Caco-2 (cell line): ENCODE measurements around the gene SH2D6. TPM values are rescaled to one million over a fixed set of nuclear protein-coding genes. Genes with fewer than 3 reads are reported as not detected.

ENCODE experiments used
- BruUV-seq: library from RNA; stranded (reverse); fragments of 400-500 nt; replicated peaks from 2 replicates; lab custom pipeline; 2021; lab: Mats Ljungman, UMichigan
- CTCF ChIA-PET: fragments of 300-600 bp; sonication (Branson Sonifier 250); formaldehyde crosslinking; loops from one replicate; lab custom pipeline; 2022; ENCODE audit warnings: antibody characterized with exemption; lab: Charles Lee
- POLR2A ChIA-PET: fragments of 300-600 bp; sonication (Branson Sonifier 250); formaldehyde crosslinking; loops from one replicate; lab custom pipeline; 2022; ENCODE audit warnings: antibody characterized with exemption; lab: Charles Lee
- DNase-seq, 2 experiments: peaks; one replicate each; pipeline versions ENCODE4 v3.0.0 to v3.0.0-alpha.2; 2020 to 2022
- H3K27me3 ChIP-seq: replicated peaks from 2 replicates; pipeline ENCODE4 v1.6.0; 2011; ENCODE audit warnings: low read length; ENCODE audit not compliant: control insufficient read depth, insufficient read depth
- H3K36me3 ChIP-seq: 2 replicates; pipeline ENCODE4 v1.5.1; 2011; ENCODE audit warnings: low read length; ENCODE audit not compliant: control insufficient read depth, insufficient read depth
- H3K4me1 ChIP-seq: fragments of 250-450 bp; sonication (Bioruptor Pico); 2 replicates; pipeline ENCODE4 v1.5.1; 2020; ENCODE audit warnings: mild to moderate bottlenecking
- H3K4me3 ChIP-seq: 2 replicates; pipeline ENCODE4 v1.5.1; 2011; ENCODE audit warnings: low read depth, mild to moderate bottlenecking, control low read depth, low read length
- H3K9me3 ChIP-seq: fragments of 250-450 bp; sonication (Bioruptor Pico); 2 replicates; pipeline ENCODE4 v1.5.1; 2020; ENCODE audit warnings: mild to moderate bottlenecking, moderate library complexity
- H3K27ac Mint-ChIP-seq: one replicate; pipeline ENCODE4 v1.8.0; 2022; ENCODE audit warnings: mixed read lengths; ENCODE audit not compliant: unreplicated experiment
- H3K27me3 Mint-ChIP-seq: one replicate; pipeline ENCODE4 v1.8.0; 2022; ENCODE audit warnings: mixed read lengths; ENCODE audit not compliant: insufficient read depth, unreplicated experiment
- H3K36me3 Mint-ChIP-seq: one replicate; pipeline ENCODE4 v1.8.0; 2022; ENCODE audit warnings: mild to moderate bottlenecking, mixed read lengths; ENCODE audit not compliant: insufficient read depth, unreplicated experiment
- H3K4me1 Mint-ChIP-seq: one replicate; pipeline ENCODE4 v1.8.0; 2022; ENCODE audit warnings: low read depth, mixed read lengths; ENCODE audit not compliant: unreplicated experiment
- H3K4me3 Mint-ChIP-seq: one replicate; pipeline ENCODE4 v1.8.0; 2022; ENCODE audit warnings: mild to moderate bottlenecking, moderate library complexity, mixed read lengths; ENCODE audit not compliant: unreplicated experiment
- H3K9me3 Mint-ChIP-seq: one replicate; pipeline ENCODE4 v1.8.0; 2022; ENCODE audit warnings: mixed read lengths; ENCODE audit not compliant: unreplicated experiment
- intact Hi-C: fragments of 100-400 bp; cut with micrococcal nuclease; formaldehyde crosslinking; loops from one replicate; pipeline ENCODE4 v1.10.0; 2022; ENCODE audit not compliant: unreplicated experiment
- total RNA-seq: library from RNA; stranded (reverse); gene quantifications from 2 replicates; pipeline ENCODE4 v1.2.3, GENCODE V29; 2022
- TF ChIP-seq, protein P1 (sequence below), 2 experiments: fragments of 200-600 bp in 1 of 2; IDR thresholded peaks; 1 replicate in 1 of 2; 2 replicates in 1 of 2; pipeline versions ENCODE4 v1.5.1 to v1.8.0; 2011 to 2022; ENCODE audit warnings: antibody characterized with exemption in 1 of 2, control low read depth in 1 of 2, inconsistent platforms in 1 of 2, low read depth in 1 of 2, low read length in 1 of 2, mild to moderate bottlenecking in 1 of 2, moderate library complexity in 1 of 2; ENCODE audit not compliant: insufficient read depth in 1 of 2, severe bottlenecking in 1 of 2, unreplicated experiment in 1 of 2

The SH2D6 gene
- total RNA-seq, 1 experiment from 2014 or later, result 0.88 TPM

DNA sequence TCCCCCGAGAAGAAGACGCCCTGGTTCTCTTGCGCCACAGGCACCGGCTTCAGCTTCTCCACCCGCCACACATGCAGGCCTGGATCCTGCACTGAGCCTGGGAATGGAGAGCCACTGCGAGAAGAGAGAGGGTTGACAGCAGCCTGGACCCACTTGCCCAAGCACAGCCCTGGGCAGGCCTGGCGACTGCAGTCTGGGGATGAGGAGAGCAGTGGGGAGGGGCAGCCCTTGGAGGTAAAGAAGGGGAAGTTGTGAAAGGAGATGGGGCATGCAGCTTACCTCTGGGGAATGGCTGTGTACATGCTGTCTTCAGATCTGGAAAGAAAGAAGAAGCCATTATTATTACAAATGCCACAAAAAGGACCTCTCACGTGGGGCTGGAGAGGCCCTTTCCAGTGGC, 16.7 kb upstream of the SH2D6 start:
- no peaks in the 10 kb centered on the region for H3K27me3 ChIP-seq
- Mint-ChIP-seq H3K9me3 (peaks cover 21% of the 10 kb centered on the region), H3K4me3 (no peak overlapping the region), H3K27ac (no peak overlapping the region), H3K4me1 (peaks cover under 1% of the 10 kb centered on the region), H3K27me3 (no peaks in the 10 kb centered on the region), H3K36me3 (no peaks in the 10 kb centered on the region)
- BruUV-seq, result no TSS peak
- no peak for DNase-seq
- no peak overlapping the region for H3K4me3 ChIP-seq
- POLR2A ChIA-PET, result no interaction called here
- intact Hi-C loops, result no loop called here
- peaks cover 13% of the 10 kb centered on the region for H3K9me3 ChIP-seq
- no peaks in the 10 kb centered on the region for H3K36me3 ChIP-seq
- CTCF ChIA-PET, result no interaction called here
- peaks cover 4% of the 10 kb centered on the region; the same call in 1 of the 2 replicates for H3K4me1 ChIP-seq
- TF ChIP-seq, protein P1, sequence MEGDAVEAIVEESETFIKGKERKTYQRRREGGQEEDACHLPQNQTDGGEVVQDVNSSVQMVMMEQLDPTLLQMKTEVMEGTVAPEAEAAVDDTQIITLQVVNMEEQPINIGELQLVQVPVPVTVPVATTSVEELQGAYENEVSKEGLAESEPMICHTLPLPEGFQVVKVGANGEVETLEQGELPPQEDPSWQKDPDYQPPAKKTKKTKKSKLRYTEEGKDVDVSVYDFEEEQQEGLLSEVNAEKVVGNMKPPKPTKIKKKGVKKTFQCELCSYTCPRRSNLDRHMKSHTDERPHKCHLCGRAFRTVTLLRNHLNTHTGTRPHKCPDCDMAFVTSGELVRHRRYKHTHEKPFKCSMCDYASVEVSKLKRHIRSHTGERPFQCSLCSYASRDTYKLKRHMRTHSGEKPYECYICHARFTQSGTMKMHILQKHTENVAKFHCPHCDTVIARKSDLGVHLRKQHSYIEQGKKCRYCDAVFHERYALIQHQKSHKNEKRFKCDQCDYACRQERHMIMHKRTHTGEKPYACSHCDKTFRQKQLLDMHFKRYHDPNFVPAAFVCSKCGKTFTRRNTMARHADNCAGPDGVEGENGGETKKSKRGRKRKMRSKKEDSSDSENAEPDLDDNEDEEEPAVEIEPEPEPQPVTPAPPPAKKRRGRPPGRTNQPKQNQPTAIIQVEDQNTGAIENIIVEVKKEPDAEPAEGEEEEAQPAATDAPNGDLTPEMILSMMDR (IDR thresholded peaks at IDR 0.05; ENCODE audit: insufficient read depth in 1 of 2, low read depth in 1 of 2, low read length in 1 of 2, severe bottlenecking in 1 of 2, unreplicated experiment in 1 of 2), result no peak

DNA sequence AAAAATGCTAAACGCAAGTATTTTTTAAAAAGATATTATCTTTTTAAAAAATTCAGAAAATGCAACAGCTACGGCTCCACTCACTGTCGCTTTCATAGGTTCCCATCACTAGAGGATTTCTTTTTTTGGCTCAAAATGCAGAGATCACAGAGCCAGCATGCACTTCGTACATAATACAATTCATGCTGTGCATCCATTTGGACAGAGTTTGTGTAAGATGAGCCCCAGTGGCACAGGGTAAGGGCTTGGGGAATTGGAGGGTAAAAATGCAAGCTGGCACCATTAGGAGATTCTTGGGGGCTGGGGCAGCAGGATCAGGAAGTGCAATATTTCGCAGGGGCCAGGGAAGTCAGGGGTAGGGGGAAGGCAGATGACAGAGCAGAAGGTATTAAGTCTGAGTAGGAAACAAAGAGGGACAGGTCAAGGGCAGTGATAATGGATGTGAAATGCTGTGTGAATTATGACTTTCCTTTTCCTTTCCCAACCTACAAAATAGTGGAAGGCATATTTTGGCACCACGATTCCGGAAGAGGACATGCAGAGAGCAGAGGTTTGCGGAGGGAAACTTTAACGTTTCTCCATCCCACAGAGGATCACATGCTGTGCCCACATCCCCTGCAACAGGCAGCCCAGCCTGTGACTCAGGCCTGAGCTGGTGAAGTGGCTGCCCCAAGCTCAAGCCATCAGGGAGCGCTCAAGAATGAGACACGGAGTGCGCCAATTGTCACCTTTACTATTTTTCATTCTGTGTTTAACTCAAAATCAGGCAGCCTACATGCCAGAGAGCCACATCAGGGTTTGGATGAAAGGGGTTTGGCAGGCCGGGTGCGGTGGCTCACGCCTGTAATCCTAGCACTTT, 13.1 kb upstream of the SH2D6 start:
- ChIA-PET CTCF (no interaction called here), POLR2A (no interaction called here)
- Histone ChIP-seq H3K4me3 (no peak overlapping the region), H3K4me1 (no peaks in the 10 kb centered on the region; the same call in 1 of the 2 replicates), H3K27me3 (no peaks in the 10 kb centered on the region), H3K9me3 (peaks cover 13% of the 10 kb centered on the region), H3K36me3 (no peaks in the 10 kb centered on the region)
- Mint-ChIP-seq H3K27me3 (no peaks in the 10 kb centered on the region), H3K27ac (no peak overlapping the region), H3K9me3 (peaks cover 21% of the 10 kb centered on the region), H3K36me3 (no peaks in the 10 kb centered on the region), H3K4me3 (no peak overlapping the region), H3K4me1 (peaks cover 7% of the 10 kb centered on the region)
- TF ChIP-seq, protein P1 (IDR thresholded peaks at IDR 0.05; ENCODE audit: insufficient read depth in 1 of 2, low read depth in 1 of 2, low read length in 1 of 2, severe bottlenecking in 1 of 2, unreplicated experiment in 1 of 2), result no peak
- DNase-seq, result no peak
- no TSS peak for BruUV-seq
- intact Hi-C loops, result no loop called here

DNA sequence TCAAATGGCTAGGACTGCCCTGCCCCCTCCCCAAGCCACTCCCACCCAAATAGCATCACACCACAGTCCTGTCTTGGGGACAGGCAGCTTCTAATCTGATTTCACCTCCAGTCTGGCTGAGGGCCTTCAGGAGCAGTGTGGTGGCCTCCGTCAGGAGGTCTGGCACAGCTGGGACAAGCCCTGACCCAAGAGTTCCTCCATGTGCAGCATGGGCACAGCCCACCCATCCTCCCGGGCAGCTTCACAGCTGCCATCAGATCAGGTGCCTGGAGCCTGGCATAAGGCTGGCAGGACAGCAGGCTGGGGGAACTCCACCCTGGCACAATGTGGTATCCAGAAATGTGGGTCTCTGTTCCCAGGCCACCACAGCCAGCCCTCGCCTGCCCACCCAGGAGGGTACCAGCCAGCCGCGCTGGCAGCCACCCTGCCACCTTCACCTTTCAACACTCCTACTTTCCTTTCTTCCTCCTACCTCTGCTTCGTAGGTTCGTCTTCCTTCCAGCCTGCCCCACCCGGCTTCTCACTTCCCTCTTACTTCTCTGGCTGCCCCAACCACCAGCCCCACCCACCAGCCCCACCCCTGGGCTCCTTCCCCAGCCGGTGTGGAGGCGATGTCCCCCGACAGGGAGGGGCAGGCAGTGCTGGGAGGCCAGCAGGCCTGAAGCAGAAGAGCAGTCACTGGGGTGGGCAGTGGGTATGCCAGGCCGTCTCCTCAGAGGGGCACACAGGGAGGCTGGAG, 8.5 kb upstream of the SH2D6 start, which contains the start of gene CAPG:
TSS of gene CAPG (minus strand) at position 522 of the 739 bp plus-strand sequence. CDS start 8,221 bp downstream, outside the sequence.
- Mint-ChIP-seq H3K27me3 (no peaks in the 10 kb centered on the region), H3K4me1 (peaks cover 9% of the 10 kb centered on the region), H3K36me3 (no peaks in the 10 kb centered on the region), H3K27ac (no peak within 1 kb of the TSS), H3K4me3 (no peak within 1 kb of the TSS), H3K9me3 (no peaks in the 10 kb centered on the region)
- no peaks in the 10 kb centered on the region; the same call in 1 of the 2 replicates for H3K4me1 ChIP-seq
- intact Hi-C loops, result loop anchor here (10.0 kb wide), 1 partner anchor 345 kb away; no protein-coding TSS in a partner anchor
- no peaks in the 10 kb centered on the region for H3K9me3 ChIP-seq
- no TSS peak for BruUV-seq
- H3K4me3 ChIP-seq, result no peak within 1 kb of the TSS
- CTCF ChIA-PET, result no interaction called here
- peak in 1 of 2 experiments; percentile 24 for DNase-seq
- TF ChIP-seq, protein P1 (IDR thresholded peaks at IDR 0.05; ENCODE audit: insufficient read depth in 1 of 2, low read depth in 1 of 2, low read length in 1 of 2, severe bottlenecking in 1 of 2, unreplicated experiment in 1 of 2), result no peak
- POLR2A ChIA-PET, result no interaction called here
- no peaks in the 10 kb centered on the region for H3K27me3 ChIP-seq
- no peaks in the 10 kb centered on the region for H3K36me3 ChIP-seq
